Keratinocyte (primary cell): Measurements from ENCODE around the gene TANC2. TPM values are rescaled to one million over a fixed set of nuclear protein-coding genes. Genes with fewer than 3 reads are reported as not detected.

Experiments
- DNase-seq: peaks from one replicate; pipeline ENCODE4 v3.0.0-alpha.2; 2011; ENCODE audit warnings: low read depth, missing footprints, low spot score
- FAIRE-seq: peaks from 2 replicates; lab custom pipeline; 2011; peaks lifted over from hg19 to GRCh38; lab: Jason Lieb, UNC
- H2AFZ ChIP-seq: 2 replicates; pipeline ENCODE4 v1.6.0; 2012; ENCODE audit warnings: low read length, control low read depth, inconsistent platforms; ENCODE audit not compliant: control insufficient read depth
- H3K27ac ChIP-seq: 2 replicates; pipeline ENCODE4 v1.5.1; 2011; ENCODE audit warnings: low read length; ENCODE audit not compliant: control insufficient read depth, insufficient read depth
- H3K27me3 ChIP-seq: 3 replicates; pipeline ENCODE4 v1.6.0; 2011; ENCODE audit warnings: low read length; ENCODE audit not compliant: control insufficient read depth, insufficient read depth; ENCODE audit errors: extremely low read depth
- H3K36me3 ChIP-seq, 2 experiments: 2 replicates in 1 of 2; 3 replicates in 1 of 2; pipeline ENCODE4 v1.5.1; 2011; ENCODE audit warnings: low read length in 2 of 2, mild to moderate bottlenecking in 1 of 2; ENCODE audit not compliant: control insufficient read depth in 2 of 2, insufficient read depth in 2 of 2; ENCODE audit errors: extremely low read depth in 1 of 2
- H3K4me1 ChIP-seq: 3 replicates; pipeline ENCODE4 v1.5.1; 2011; ENCODE audit warnings: low read length; ENCODE audit not compliant: control insufficient read depth, insufficient read depth; ENCODE audit errors: extremely low read depth
- H3K4me2 ChIP-seq: 3 replicates; pipeline ENCODE4 v1.6.0; 2011; ENCODE audit warnings: low read depth, low read length; ENCODE audit not compliant: control insufficient read depth, insufficient read depth; ENCODE audit errors: extremely low read depth
- H3K4me3 ChIP-seq, 3 experiments: fragments of 200-600 bp in 1 of 3; sonication (generic) in 1 of 3; 2 replicates in 2 of 3; 3 replicates in 1 of 3; pipeline ENCODE4 v1.5.1; 2011 to 2016; ENCODE audit warnings: low read length in 3 of 3, mild to moderate bottlenecking in 3 of 3, control low read depth in 2 of 3, inconsistent platforms in 1 of 3, low read depth in 1 of 3, mixed read lengths in 1 of 3, mixed run types in 1 of 3, moderate library complexity in 1 of 3; ENCODE audit not compliant: control insufficient read depth in 2 of 3, insufficient read depth in 2 of 3; ENCODE audit errors: extremely low read depth in 1 of 3
- H3K79me2 ChIP-seq: 2 replicates; pipeline ENCODE4 v1.6.0; 2012; ENCODE audit warnings: low read length; ENCODE audit not compliant: control insufficient read depth, insufficient read depth
- H3K9ac ChIP-seq: 3 replicates; pipeline ENCODE4 v1.6.0; 2011; ENCODE audit warnings: low read length; ENCODE audit not compliant: control insufficient read depth, insufficient read depth; ENCODE audit errors: extremely low read depth
- H3K9me1 ChIP-seq: 3 replicates; pipeline ENCODE4 v1.6.0; 2011; ENCODE audit warnings: low read length; ENCODE audit not compliant: control insufficient read depth, insufficient read depth; ENCODE audit errors: extremely low read depth
- H3K9me3 ChIP-seq: 2 replicates; pipeline ENCODE4 v1.5.1; 2012; ENCODE audit warnings: low read depth, low read length; ENCODE audit not compliant: control insufficient read depth
- H4K20me1 ChIP-seq: 3 replicates; pipeline ENCODE4 v1.6.0; 2011; ENCODE audit warnings: low read length; ENCODE audit not compliant: control insufficient read depth, insufficient read depth; ENCODE audit errors: extremely low read depth
- EZH2 ChIP-seq: IDR thresholded peaks from one replicate; pipeline ENCODE4 v1.6.1; 2012; ENCODE audit warnings: inconsistent platforms, mild to moderate bottlenecking, low read length, moderate library complexity
- dilution Hi-C: fragments of 300-500 bp; cut with MboI; formaldehyde crosslinking; loops from one replicate; pipeline ENCODE4 v1.7.0; 2020; ENCODE audit warnings: low sequenced_read_pairs; ENCODE audit not compliant: extremely low pct_ligation_motif_present
- polyA plus RNA-seq, 5 experiments: library from polyadenylated mRNA; depleted of rRNA in 3 of 5; stranded (reverse) in 3 of 5; stranded (forward) in 1 of 5; unstranded in 1 of 5; fragments of >200 nt; gene quantifications; 1 replicate in 1 of 5; 2 replicates in 3 of 5; 3 replicates in 1 of 5; pipeline versions ENCODE4 v1.2.1 to v1.2.3, GENCODE V29; 2011 to 2012; ENCODE audit warnings: missing spikeins in 2 of 5, low read depth in 1 of 5, low replicate concordance in 1 of 5
- TF ChIP-seq, protein P1 (sequence below), 3 experiments: IDR thresholded peaks in 1 of 3; conservative IDR thresholded peaks in 1 of 3; optimal IDR thresholded peaks in 1 of 3; 2 replicates in 2 of 3; 3 replicates in 1 of 3; pipeline versions ENCODE3 to v1.5.1; 2011; ENCODE audit warnings: low read length in 3 of 3, mild to moderate bottlenecking in 3 of 3, moderate library complexity in 2 of 3, control low read depth in 1 of 3, inconsistent platforms in 1 of 3; ENCODE audit not compliant: insufficient read depth in 2 of 3; ENCODE audit errors: extremely low read depth in 1 of 3

TANC2 gene
- polyA plus RNA-seq, 1 donor (not counting 4 experiments of a cell fraction or from before 2014, with no cell fraction given) = 22.4 TPM

DNA sequence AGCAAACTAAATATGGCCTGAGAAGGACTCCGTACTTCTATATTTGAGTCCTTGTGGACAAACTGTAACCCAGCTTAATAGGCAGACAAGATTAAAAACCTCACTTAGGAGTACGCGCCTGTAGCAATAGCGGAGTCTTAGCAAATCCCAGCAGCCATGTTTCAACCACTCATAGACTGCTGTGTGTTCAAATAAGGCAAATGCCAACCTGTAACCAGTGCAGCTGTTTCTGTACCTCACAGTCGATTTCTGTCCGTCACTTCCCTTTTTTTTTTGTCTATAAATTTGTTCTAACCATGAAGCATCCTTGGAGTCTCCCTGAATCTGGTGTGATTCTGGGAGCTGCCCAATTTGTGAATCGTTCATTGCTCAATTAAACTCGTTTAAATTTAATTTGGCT lies 30.2 kb downstream of the TANC2 start:
- Histone ChIP-seq H3K9me3 (no peaks in the 10 kb centered on the region), H3K4me3 (no peak overlapping the region), H3K27ac (no peak overlapping the region), H2AFZ (no peak overlapping the region), H3K4me2 (no peak overlapping the region), H3K36me3 (no peaks in the 10 kb centered on the region), H3K27me3 (no peaks in the 10 kb centered on the region), H3K9me1 (no peaks in the 10 kb centered on the region), H3K9ac (no peak overlapping the region), H3K4me1 (peaks cover 3% of the 10 kb centered on the region), H4K20me1 (peaks cover 3% of the 10 kb centered on the region), H3K79me2 (peaks cover 84% of the 10 kb centered on the region)
- dilution Hi-C loops = no loop called here
- FAIRE-seq (no peak), DNase-seq (no peak)
- TF ChIP-seq, protein P1, sequence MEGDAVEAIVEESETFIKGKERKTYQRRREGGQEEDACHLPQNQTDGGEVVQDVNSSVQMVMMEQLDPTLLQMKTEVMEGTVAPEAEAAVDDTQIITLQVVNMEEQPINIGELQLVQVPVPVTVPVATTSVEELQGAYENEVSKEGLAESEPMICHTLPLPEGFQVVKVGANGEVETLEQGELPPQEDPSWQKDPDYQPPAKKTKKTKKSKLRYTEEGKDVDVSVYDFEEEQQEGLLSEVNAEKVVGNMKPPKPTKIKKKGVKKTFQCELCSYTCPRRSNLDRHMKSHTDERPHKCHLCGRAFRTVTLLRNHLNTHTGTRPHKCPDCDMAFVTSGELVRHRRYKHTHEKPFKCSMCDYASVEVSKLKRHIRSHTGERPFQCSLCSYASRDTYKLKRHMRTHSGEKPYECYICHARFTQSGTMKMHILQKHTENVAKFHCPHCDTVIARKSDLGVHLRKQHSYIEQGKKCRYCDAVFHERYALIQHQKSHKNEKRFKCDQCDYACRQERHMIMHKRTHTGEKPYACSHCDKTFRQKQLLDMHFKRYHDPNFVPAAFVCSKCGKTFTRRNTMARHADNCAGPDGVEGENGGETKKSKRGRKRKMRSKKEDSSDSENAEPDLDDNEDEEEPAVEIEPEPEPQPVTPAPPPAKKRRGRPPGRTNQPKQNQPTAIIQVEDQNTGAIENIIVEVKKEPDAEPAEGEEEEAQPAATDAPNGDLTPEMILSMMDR (optimal IDR thresholded peaks at IDR 0.05 in 1 of 3, IDR thresholded peaks at IDR 0.05 in 1 of 3, conservative IDR thresholded peaks at IDR 0.05 in 1 of 3; ENCODE audit: extremely low read depth in 1 of 3, insufficient read depth in 2 of 3, low read length in 3 of 3) = no peak
- no peak for TF ChIP-seq EZH2

DNA sequence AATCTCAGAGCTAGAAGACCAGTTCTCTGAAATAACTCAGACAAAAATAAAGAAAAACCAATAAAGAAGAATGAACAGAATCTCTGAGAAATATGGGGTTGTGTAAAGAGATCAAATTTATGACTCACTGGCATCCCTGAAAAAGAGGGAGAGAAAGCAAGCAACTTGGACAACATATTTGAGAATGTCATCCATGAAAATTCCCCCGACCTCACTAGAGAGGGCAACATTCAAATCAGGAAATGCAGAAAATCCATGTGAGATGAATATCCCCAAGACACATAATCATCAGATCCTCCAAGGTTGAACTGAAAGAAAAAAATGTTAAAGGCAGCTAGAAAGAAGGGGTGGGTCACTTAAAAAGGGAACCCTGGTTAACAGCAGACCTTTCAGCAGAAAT lies 32.1 kb downstream of the TANC2 start:
- no peak for FAIRE-seq
- H3K9me3 ChIP-seq = no peaks in the 10 kb centered on the region
- H3K9me1 ChIP-seq = no peaks in the 10 kb centered on the region
- H3K27me3 ChIP-seq = no peaks in the 10 kb centered on the region
- no peak overlapping the region for H3K4me3 ChIP-seq
- no peak overlapping the region for H3K27ac ChIP-seq
- no peak for DNase-seq
- H3K4me1 ChIP-seq = peaks cover 16% of the 10 kb centered on the region
- peaks cover 76% of the 10 kb centered on the region for H3K79me2 ChIP-seq
- H4K20me1 ChIP-seq = no peaks in the 10 kb centered on the region
- H3K36me3 ChIP-seq = no peaks in the 10 kb centered on the region
- no peak overlapping the region for H3K4me2 ChIP-seq
- H2AFZ ChIP-seq = no peak overlapping the region
- TF ChIP-seq EZH2 = no peak
- dilution Hi-C loops = no loop called here
- H3K9ac ChIP-seq = no peak overlapping the region

DNA sequence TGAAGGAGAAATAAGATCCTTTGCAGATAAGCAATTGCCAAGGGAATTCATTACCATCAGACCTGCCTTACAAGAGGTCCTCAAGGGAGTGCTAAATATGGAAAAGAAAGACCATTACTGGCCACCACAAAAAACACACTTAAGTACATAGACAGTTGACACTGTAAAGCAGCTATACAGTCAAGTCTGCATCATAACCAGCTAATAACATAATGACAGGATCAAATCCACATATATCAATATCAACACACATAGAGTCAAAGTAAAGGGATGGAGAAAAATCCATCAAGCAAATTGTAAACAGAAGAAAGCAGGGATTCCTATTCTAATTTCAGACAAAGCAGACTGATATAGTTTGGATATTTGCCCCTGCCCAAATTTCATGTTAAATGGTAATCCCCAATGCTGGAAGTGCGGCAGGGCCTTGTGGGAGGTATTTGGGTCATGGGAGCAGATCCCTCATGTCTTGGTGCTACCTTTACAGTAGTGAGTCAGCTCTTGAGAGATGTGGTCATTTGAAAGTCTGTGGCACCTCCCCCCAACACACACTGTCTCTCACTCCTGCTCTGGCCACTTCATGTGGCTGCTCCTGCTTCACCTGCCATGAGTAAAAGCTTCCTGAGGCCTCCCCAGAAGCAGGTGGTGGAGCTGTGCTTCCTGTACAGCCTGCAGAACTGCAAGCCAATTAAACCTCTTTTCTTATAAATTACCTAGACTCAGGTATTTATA lies 32.8 kb downstream of the TANC2 start:
- Histone ChIP-seq H3K4me2 (no peak overlapping the region), H3K9me1 (no peaks in the 10 kb centered on the region), H3K4me3 (no peak overlapping the region), H3K27ac (no peak overlapping the region), H3K79me2 (peaks cover 76% of the 10 kb centered on the region), H2AFZ (no peak overlapping the region), H3K9ac (no peak overlapping the region), H3K27me3 (no peaks in the 10 kb centered on the region), H4K20me1 (no peaks in the 10 kb centered on the region), H3K9me3 (no peaks in the 10 kb centered on the region), H3K4me1 (peaks cover 18% of the 10 kb centered on the region), H3K36me3 (no peaks in the 10 kb centered on the region)
- FAIRE-seq = no peak
- dilution Hi-C loops = no loop called here
- DNase-seq = no peak
- no peak for TF ChIP-seq EZH2
- TF ChIP-seq, protein P1 (optimal IDR thresholded peaks at IDR 0.05 in 1 of 3, IDR thresholded peaks at IDR 0.05 in 1 of 3, conservative IDR thresholded peaks at IDR 0.05 in 1 of 3; ENCODE audit: extremely low read depth in 1 of 3, insufficient read depth in 2 of 3, low read length in 3 of 3) = no peak
